Left kidney (tissue), 1 donor: Measurements from ENCODE around the gene HCCS. TPM values are rescaled to one million over a fixed set of nuclear protein-coding genes. Genes with fewer than 3 reads are reported as not detected.

Experiments used
- polyA plus RNA-seq: library from polyadenylated mRNA; unstranded; fragments of 120-200 nt; gene quantifications from one replicate; pipeline ENCODE4 v1.2.1, GENCODE V29; 2013; ENCODE audit not compliant: insufficient read length

The HCCS gene
- polyA plus RNA-seq, 1 donor: 26.4 TPM

Other genes starting within 250 kb of the HCCS start
- not detected for gene AMELX, start 182.1 kb downstream of the HCCS start, polyA plus RNA-seq